HG02852 (cell line): ENCODE results near the gene LIF.

ENCODE experiments used
- ATAC-seq: cut with Tn5 transposase; IDR thresholded peaks from one replicate; pipeline ENCODE4 v1.9.1; 2021; ENCODE audit warnings: mild to moderate bottlenecking, moderate library complexity; ENCODE audit not compliant: unreplicated experiment

Gene LIF

GRCh38 chr22:30195245-30196140, 51.1 kb downstream of the LIF start:
- ATAC-seq, result no peak

- no peak for ATAC-seq
Observed at GRCh38 chr22:30193031-30193775, 53.4 kb downstream of the LIF start.

GRCh38 chr22:30192427-30192826, 54.1 kb downstream of the LIF start:
- no peak for ATAC-seq

GRCh38 chr22:30191040-30191701, 55.4 kb downstream of the LIF start:
- ATAC-seq, result no peak

- no peak for ATAC-seq
Observed at GRCh38 chr22:30190574-30190973, 56.0 kb downstream of the LIF start.
